WTC11 (cell line): Measurements from ENCODE around the gene CMYA5. TPM values are rescaled to one million over a fixed set of nuclear protein-coding genes. Genes with fewer than 3 reads are reported as not detected.

ENCODE experiments used
- ATAC-seq: fragments of 200-7000 bp; cut with Tn5 transposase; 2 replicates; pipeline ENCODE4 v1.10.0; 2021; ENCODE audit warnings: mild to moderate bottlenecking, moderate library complexity
- CTCF ChIA-PET: fragments of 300-600 bp; sonication (Branson Sonifier 250); formaldehyde crosslinking; loops from one replicate; lab custom pipeline; 2021; ENCODE audit warnings: antibody characterized with exemption; lab: Charles Lee
- POLR2A ChIA-PET: fragments of 350-600 bp; sonication (Branson Sonifier 250); formaldehyde crosslinking; loops from one replicate; lab custom pipeline; 2021; ENCODE audit warnings: antibody characterized with exemption; lab: Charles Lee
- DNase-seq: peaks from one replicate; pipeline ENCODE4 v3.0.0; 2021; ENCODE audit warnings: low spot score
- H3K27ac Mint-ChIP-seq: 2 replicates; pipeline ENCODE4 v1.8.0; 2021; ENCODE audit warnings: mixed read lengths
- H3K27me3 Mint-ChIP-seq: 2 replicates; pipeline ENCODE4 v1.8.0; 2021; ENCODE audit warnings: low read depth, mild to moderate bottlenecking, moderate library complexity, mixed read lengths
- H3K36me3 Mint-ChIP-seq: 2 replicates; pipeline ENCODE4 v1.8.0; 2021; ENCODE audit warnings: mixed read lengths
- H3K4me1 Mint-ChIP-seq: 2 replicates; pipeline ENCODE4 v1.8.0; 2022; ENCODE audit warnings: mixed read lengths
- H3K4me3 Mint-ChIP-seq: 2 replicates; pipeline ENCODE4 v1.8.0; 2021; ENCODE audit warnings: mild to moderate bottlenecking, moderate library complexity, mixed read lengths
- H3K9me3 Mint-ChIP-seq: 2 replicates; pipeline ENCODE4 v1.8.0; 2021; ENCODE audit warnings: mixed read lengths
- ATF1 ChIP-seq: sonication (generic); formaldehyde crosslinking; IDR thresholded peaks from 2 replicates; pipeline ENCODE4 v1.8.1; 2023; ENCODE audit warnings: mild to moderate bottlenecking, moderate library complexity, missing genetic modification reagents
- ATF6 ChIP-seq: sonication (generic); formaldehyde crosslinking; IDR thresholded peaks from 2 replicates; pipeline ENCODE4 v1.8.1; 2023; ENCODE audit warnings: mild to moderate bottlenecking, missing genetic modification reagents
- CBFB ChIP-seq: sonication (generic); formaldehyde crosslinking; IDR thresholded peaks from 2 replicates; pipeline ENCODE4 v1.8.1; 2022; ENCODE audit warnings: mild to moderate bottlenecking, low read depth, missing genetic modification reagents
- ESRRA ChIP-seq: sonication (generic); formaldehyde crosslinking; IDR thresholded peaks from 2 replicates; pipeline ENCODE4 v1.8.1; 2022; ENCODE audit warnings: mild to moderate bottlenecking, missing genetic modification reagents, borderline replicate concordance
- FOXK1 ChIP-seq: sonication (generic); formaldehyde crosslinking; IDR thresholded peaks from 2 replicates; pipeline ENCODE4 v1.8.0; 2022; ENCODE audit warnings: mild to moderate bottlenecking, moderate library complexity, missing genetic modification reagents
- FOXP1 ChIP-seq: sonication (generic); formaldehyde crosslinking; IDR thresholded peaks from 2 replicates; pipeline ENCODE4 v1.8.0; 2022; ENCODE audit warnings: missing genetic modification reagents, mild to moderate bottlenecking, moderate library complexity, borderline replicate concordance
- GTF2I ChIP-seq: fragments of 250-450 bp; sonication (Bioruptor Pico); conservative IDR thresholded peaks from 2 replicates; pipeline ENCODE4 v1.4.0; 2021; ENCODE audit warnings: mild to moderate bottlenecking
- IRF2 ChIP-seq: sonication (generic); formaldehyde crosslinking; IDR thresholded peaks from 2 replicates; pipeline ENCODE4 v1.8.0; 2022; ENCODE audit warnings: low read depth, missing genetic modification reagents, borderline replicate concordance
- MXD4 ChIP-seq: fragments of 250-450 bp; sonication (Bioruptor Pico); IDR thresholded peaks from 2 replicates; pipeline ENCODE4 v1.8.0; 2021; ENCODE audit warnings: mild to moderate bottlenecking, moderate library complexity, borderline replicate concordance
- NFYB ChIP-seq: sonication (generic); formaldehyde crosslinking; conservative IDR thresholded peaks from 2 replicates; pipeline ENCODE4 v1.8.0; 2022; ENCODE audit warnings: low read depth, missing genetic modification reagents
- NR2C2 ChIP-seq: sonication (generic); formaldehyde crosslinking; IDR thresholded peaks from 2 replicates; pipeline ENCODE4 v1.8.0; 2022; ENCODE audit warnings: mild to moderate bottlenecking, missing genetic modification reagents
- NR3C1 ChIP-seq: sonication (generic); formaldehyde crosslinking; conservative IDR thresholded peaks from 2 replicates; pipeline ENCODE4 v1.8.1; 2023; ENCODE audit warnings: low read depth, mild to moderate bottlenecking, missing genetic modification reagents
- PRDM15 ChIP-seq: sonication (generic); formaldehyde crosslinking; IDR thresholded peaks from 2 replicates; pipeline ENCODE4 v1.8.0; 2022; ENCODE audit warnings: missing genetic modification reagents
- PREB ChIP-seq: sonication (generic); formaldehyde crosslinking; IDR thresholded peaks from 2 replicates; pipeline ENCODE4 v1.8.1; 2022; ENCODE audit warnings: mild to moderate bottlenecking, missing genetic modification reagents, moderate library complexity, borderline replicate concordance
- PRRX2 ChIP-seq: fragments of 250-450 bp; sonication (Bioruptor Pico); IDR thresholded peaks from 2 replicates; pipeline ENCODE4 v1.8.0; 2021; ENCODE audit warnings: mild to moderate bottlenecking
- SMAD3 ChIP-seq: sonication (generic); formaldehyde crosslinking; IDR thresholded peaks from 2 replicates; pipeline ENCODE4 v1.8.0; 2022; ENCODE audit warnings: missing genetic modification reagents, mild to moderate bottlenecking, borderline replicate concordance
- TCF7 ChIP-seq: sonication (generic); formaldehyde crosslinking; IDR thresholded peaks from 2 replicates; pipeline ENCODE4 v1.8.0; 2022; ENCODE audit warnings: mild to moderate bottlenecking, low read depth, missing genetic modification reagents, moderate library complexity
- ZNF396 ChIP-seq: fragments of 250-450 bp; sonication (Bioruptor Pico); IDR thresholded peaks from 2 replicates; pipeline ENCODE4 v1.8.0; 2021; ENCODE audit warnings: mild to moderate bottlenecking, moderate library complexity, borderline replicate concordance
- ZNF416 ChIP-seq: fragments of 250-450 bp; sonication (Bioruptor Pico); IDR thresholded peaks from 2 replicates; pipeline ENCODE4 v1.9.0; 2021; ENCODE audit warnings: mild to moderate bottlenecking, inconsistent platforms
- ZNF423 ChIP-seq: fragments of 250-450 bp; sonication (Bioruptor Pico); IDR thresholded peaks from 2 replicates; pipeline ENCODE4 v2.1.2; 2022; ENCODE audit warnings: mild to moderate bottlenecking, moderate library complexity
- total RNA-seq: library from RNA; stranded (reverse); gene quantifications from 3 replicates; pipeline ENCODE4 v1.2.3, GENCODE V29; 2021
- TF ChIP-seq, protein P1 (sequence below): sonication (generic); formaldehyde crosslinking; IDR thresholded peaks from 2 replicates; pipeline ENCODE4 v1.8.1; 2022; ENCODE audit warnings: low read depth, missing genetic modification reagents, borderline replicate concordance
- TF ChIP-seq, protein P2 (sequence below): sonication (generic); formaldehyde crosslinking; conservative IDR thresholded peaks from 2 replicates; pipeline ENCODE4 v1.8.1; 2023; ENCODE audit warnings: mild to moderate bottlenecking, low read depth, missing genetic modification reagents, moderate library complexity
- TF ChIP-seq, protein P3 (sequence below): sonication (generic); formaldehyde crosslinking; IDR thresholded peaks from 2 replicates; pipeline ENCODE4 v1.8.1; 2023; ENCODE audit warnings: mild to moderate bottlenecking, missing genetic modification reagents

CMYA5 gene
- total RNA-seq, 1 experiment from 2014 or later = 1.2 TPM

DNA sequence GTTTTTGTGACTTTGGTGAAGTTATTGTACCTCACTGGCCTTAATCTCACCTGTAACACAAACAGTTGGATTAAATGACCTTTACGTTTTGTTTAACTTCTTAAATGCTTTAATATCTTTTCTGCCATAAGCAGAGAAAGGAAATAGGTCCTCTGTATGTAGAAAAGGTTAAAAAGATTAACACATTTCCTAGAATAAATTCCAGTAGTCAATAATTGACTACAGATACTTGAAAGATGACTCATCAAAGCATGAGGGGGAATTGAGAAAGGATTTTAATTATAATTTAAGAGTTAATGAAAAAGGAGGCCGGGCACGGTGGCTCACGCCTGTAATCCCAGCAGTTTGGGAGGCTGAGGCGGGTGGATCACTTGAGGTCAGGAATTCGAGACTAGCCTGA, 35.8 kb upstream of the CMYA5 start (continued):
- TF ChIP-seq PREB (CRISPR knock-in tag) = no peak
- TF ChIP-seq NFYB (CRISPR knock-in tag) = no peak
- TF ChIP-seq CBFB = no peak
- TF ChIP-seq IRF2 (CRISPR knock-in tag) = no peak
- no peak for TF ChIP-seq ZNF396 (CRISPR knock-in tag)

- Mint-ChIP-seq H3K9me3 (peaks cover 9% of the 10 kb centered on the region), H3K4me3 (no peak overlapping the region), H3K4me1 (no peaks in the 10 kb centered on the region), H3K27me3 (no peaks in the 10 kb centered on the region), H3K27ac (no peak overlapping the region), H3K36me3 (peaks cover 31% of the 10 kb centered on the region)
- ATAC-seq = no peak
- ChIA-PET POLR2A (no interaction called here), CTCF (interaction anchor here (1.7 kb wide), 1 partner anchor 166 kb away, joined by 5 read pairs; no protein-coding TSS in a partner anchor)
- TF ChIP-seq ESRRA = no peak
- TF ChIP-seq, protein P1, sequence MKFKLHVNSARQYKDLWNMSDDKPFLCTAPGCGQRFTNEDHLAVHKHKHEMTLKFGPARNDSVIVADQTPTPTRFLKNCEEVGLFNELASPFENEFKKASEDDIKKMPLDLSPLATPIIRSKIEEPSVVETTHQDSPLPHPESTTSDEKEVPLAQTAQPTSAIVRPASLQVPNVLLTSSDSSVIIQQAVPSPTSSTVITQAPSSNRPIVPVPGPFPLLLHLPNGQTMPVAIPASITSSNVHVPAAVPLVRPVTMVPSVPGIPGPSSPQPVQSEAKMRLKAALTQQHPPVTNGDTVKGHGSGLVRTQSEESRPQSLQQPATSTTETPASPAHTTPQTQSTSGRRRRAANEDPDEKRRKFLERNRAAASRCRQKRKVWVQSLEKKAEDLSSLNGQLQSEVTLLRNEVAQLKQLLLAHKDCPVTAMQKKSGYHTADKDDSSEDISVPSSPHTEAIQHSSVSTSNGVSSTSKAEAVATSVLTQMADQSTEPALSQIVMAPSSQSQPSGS (CRISPR knock-in tag) = no peak
- no peak for TF ChIP-seq NR3C1 (CRISPR knock-in tag)
- TF ChIP-seq FOXP1 = no peak
- no peak for TF ChIP-seq ATF1
- TF ChIP-seq ZNF423 (CRISPR knock-in tag) = no peak
- TF ChIP-seq FOXK1 (CRISPR knock-in tag) = no peak
- TF ChIP-seq SMAD3 (CRISPR knock-in tag) = no peak
- no peak for TF ChIP-seq PRRX2 (CRISPR knock-in tag)
- TF ChIP-seq GTF2I (CRISPR knock-in tag) = no peak
- TF ChIP-seq, protein P2, sequence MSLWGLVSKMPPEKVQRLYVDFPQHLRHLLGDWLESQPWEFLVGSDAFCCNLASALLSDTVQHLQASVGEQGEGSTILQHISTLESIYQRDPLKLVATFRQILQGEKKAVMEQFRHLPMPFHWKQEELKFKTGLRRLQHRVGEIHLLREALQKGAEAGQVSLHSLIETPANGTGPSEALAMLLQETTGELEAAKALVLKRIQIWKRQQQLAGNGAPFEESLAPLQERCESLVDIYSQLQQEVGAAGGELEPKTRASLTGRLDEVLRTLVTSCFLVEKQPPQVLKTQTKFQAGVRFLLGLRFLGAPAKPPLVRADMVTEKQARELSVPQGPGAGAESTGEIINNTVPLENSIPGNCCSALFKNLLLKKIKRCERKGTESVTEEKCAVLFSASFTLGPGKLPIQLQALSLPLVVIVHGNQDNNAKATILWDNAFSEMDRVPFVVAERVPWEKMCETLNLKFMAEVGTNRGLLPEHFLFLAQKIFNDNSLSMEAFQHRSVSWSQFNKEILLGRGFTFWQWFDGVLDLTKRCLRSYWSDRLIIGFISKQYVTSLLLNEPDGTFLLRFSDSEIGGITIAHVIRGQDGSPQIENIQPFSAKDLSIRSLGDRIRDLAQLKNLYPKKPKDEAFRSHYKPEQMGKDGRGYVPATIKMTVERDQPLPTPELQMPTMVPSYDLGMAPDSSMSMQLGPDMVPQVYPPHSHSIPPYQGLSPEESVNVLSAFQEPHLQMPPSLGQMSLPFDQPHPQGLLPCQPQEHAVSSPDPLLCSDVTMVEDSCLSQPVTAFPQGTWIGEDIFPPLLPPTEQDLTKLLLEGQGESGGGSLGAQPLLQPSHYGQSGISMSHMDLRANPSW (CRISPR knock-in tag) = no peak
- DNase-seq = no peak
These were observed 26.4 kb upstream of the CMYA5 start for GRCh38 chr5:79663212-79663611.

- ChIA-PET CTCF (interaction anchor here (1.0 to 1.5 kb wide), 3 partner anchors 23 to 212 kb away, joined by 3 to 11 read pairs (median 6); partner anchors contain the start of gene CMYA5), POLR2A (interaction anchor here (0.6 kb wide), 1 partner anchor 22 kb away, joined by 6 read pairs; no protein-coding TSS in a partner anchor)
- Mint-ChIP-seq H3K4me3 (no peak overlapping the region), H3K27me3 (no peaks in the 10 kb centered on the region), H3K36me3 (peaks cover 30% of the 10 kb centered on the region), H3K9me3 (peaks cover 8% of the 10 kb centered on the region), H3K4me1 (no peaks in the 10 kb centered on the region), H3K27ac (peak overlapping the region; percentile 48)
- ATAC-seq (peak; percentile 46; the same call in 1 of the 2 replicates), DNase-seq (no peak)
- no peak for TF ChIP-seq NR2C2
- TF ChIP-seq, protein P3, sequence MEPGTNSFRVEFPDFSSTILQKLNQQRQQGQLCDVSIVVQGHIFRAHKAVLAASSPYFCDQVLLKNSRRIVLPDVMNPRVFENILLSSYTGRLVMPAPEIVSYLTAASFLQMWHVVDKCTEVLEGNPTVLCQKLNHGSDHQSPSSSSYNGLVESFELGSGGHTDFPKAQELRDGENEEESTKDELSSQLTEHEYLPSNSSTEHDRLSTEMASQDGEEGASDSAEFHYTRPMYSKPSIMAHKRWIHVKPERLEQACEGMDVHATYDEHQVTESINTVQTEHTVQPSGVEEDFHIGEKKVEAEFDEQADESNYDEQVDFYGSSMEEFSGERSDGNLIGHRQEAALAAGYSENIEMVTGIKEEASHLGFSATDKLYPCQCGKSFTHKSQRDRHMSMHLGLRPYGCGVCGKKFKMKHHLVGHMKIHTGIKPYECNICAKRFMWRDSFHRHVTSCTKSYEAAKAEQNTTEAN (CRISPR knock-in tag) = no peak
- no peak for TF ChIP-seq ZNF416 (CRISPR knock-in tag)
- no peak for TF ChIP-seq ATF6 (CRISPR knock-in tag)
- no peak for TF ChIP-seq ZNF423 (CRISPR knock-in tag)
- no peak for TF ChIP-seq TCF7
- TF ChIP-seq MXD4 = no peak
- no peak for TF ChIP-seq PRDM15 (CRISPR knock-in tag)
These were observed 22.9 kb upstream of the CMYA5 start for GRCh38 chr5:79666758-79667157.
